ENCODE measurements around the gene SGTA.

SGTA gene

DNA sequence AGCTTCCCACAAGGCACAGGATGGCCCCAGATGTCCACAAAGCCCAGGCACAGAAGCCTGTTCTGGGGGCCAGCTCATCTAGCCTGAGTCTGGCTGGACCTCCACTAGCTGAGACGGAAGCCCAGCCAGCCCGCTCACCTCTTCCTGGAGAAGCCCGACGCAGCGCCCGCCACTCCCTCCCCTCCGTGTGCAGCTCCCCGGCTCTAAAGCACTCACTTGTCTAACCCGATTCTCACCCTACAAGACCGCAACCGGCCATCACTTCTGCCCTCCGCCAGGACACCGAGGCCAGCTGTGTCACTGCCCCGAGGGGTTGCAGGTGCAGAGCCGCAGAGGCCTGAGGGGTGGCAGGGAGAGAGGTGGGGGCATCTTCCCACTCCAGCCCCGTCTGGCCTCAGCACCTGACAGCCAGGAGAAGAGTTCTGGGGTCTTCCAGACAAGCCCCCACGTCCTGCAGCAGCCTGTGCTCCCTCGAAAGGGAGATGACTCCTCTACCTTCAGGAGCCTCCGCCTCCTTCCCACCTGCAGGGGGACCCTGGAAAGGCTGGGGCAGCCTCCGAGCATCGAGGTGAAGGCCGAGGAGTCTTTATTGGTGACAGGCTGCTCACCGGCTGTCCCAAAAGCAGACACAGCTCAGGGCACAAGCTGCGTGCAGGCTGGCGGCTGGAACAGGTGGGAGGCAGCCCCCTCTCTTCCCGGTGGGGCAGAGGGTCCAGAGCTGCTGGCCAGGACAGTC is 56.0 kb downstream of the SGTA start:
- TF ChIP-seq CTCF (IDR thresholded peaks at IDR 0.05): no peak
- no peak overlapping the region for H3K27ac ChIP-seq

GRCh38 chr19:2726160-2726855 is 56.8 kb downstream of the SGTA start:
- no peak overlapping the region for H3K27ac ChIP-seq
- no peak for TF ChIP-seq ZFX (IDR thresholded peaks at IDR 0.05; ENCODE audit: borderline replicate concordance)
- no peak for TF ChIP-seq CTCF (IDR thresholded peaks at IDR 0.05)

DNA sequence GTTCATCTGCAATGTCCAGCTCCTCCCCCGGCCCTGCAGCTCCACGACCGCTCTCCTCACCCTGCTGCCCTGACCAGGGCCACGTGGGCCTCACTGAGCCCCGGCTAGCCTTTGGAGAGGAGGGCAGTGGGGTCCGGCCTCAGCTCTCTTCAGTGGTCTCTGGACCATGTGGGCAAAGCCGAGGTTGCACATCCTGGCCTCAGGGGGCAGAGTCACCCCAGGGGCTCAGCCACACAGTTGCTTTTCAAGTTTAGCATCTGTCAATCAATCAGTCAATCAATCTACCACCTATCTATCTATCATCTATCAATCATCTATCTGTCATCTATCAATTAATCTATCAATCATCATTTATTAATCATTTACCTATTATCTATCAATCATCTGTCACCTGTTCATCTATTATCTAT is 58.9 kb downstream of the SGTA start:
- no peak overlapping the region for H3K27ac ChIP-seq
- TF ChIP-seq ZFX (IDR thresholded peaks at IDR 0.05; ENCODE audit: borderline replicate concordance) (no peak), CTCF (IDR thresholded peaks at IDR 0.05) (peak; percentile 19)

- TF ChIP-seq CTCF (IDR thresholded peaks at IDR 0.05): no peak
- TF ChIP-seq ZFX (IDR thresholded peaks at IDR 0.05; ENCODE audit: borderline replicate concordance): no peak
- H3K27ac ChIP-seq: peak overlapping the region; percentile 45
Measured at GRCh38 chr19:2723747-2724146, 59.3 kb downstream of the SGTA start.

GRCh38 chr19:2723345-2723715 is 59.7 kb downstream of the SGTA start:
- H3K27ac ChIP-seq: peak overlapping the region; percentile 45
- no peak for TF ChIP-seq ZFX (IDR thresholded peaks at IDR 0.05; ENCODE audit: borderline replicate concordance)
- no peak for TF ChIP-seq CTCF (IDR thresholded peaks at IDR 0.05)

DNA sequence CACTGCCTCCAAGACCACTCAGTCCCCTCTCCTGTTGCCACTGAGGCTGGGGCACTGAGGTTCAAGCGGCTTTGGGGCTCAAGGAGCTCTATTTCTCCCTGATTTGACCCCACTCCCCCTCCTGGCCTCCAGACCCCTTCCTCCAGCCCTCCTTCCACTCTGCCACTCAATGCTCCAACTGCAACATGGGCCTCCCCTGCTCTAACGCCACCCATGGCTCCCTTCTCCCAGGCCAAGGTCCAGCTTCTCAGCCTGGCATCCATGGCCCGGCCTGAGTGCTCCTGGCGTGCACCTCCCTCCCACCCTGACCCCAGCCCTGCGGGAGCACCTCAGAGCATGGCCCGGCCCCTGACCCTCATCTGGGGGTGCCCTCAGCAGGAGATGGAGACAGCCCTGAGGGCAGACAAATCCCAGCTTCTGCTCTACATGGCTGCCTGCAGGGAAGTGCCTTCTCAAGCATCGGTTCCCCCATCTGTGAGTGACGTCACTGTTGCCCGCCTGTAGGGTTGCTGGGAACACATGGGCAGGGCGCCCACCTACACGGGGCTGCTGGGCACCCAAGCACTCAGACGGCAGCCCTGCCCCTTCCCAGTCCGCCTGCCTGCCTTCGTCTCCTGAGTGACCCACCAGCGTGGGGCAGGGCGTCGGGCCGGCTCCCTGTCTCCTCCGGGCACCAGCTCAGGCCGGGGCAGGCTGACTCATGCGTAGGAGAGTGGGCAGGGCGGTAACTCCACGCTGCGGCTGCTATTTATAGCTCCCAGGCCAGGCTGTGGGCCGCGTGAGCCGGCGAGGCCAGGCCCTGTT is 60.3 kb downstream of the SGTA start:
- H3K27ac ChIP-seq: peak overlapping the region; percentile 45
- no peak for TF ChIP-seq CTCF (IDR thresholded peaks at IDR 0.05)
- no peak for TF ChIP-seq ZFX (IDR thresholded peaks at IDR 0.05; ENCODE audit: borderline replicate concordance)
